Endothelial cell (in vitro differentiated cells): ENCODE results near the gene GNG4. TPM values are rescaled to one million over a fixed set of nuclear protein-coding genes. Genes with fewer than 3 reads are reported as not detected.
"Not testable (repeated sequence)": the region's sequence is repeated elsewhere in the genome, so short reads cannot be mapped to it uniquely, and the experiment has no call there.

ENCODE experiments used
- DNase-seq: peaks from one replicate; pipeline ENCODE4 v3.0.0; 2021; ENCODE audit warnings: low spot score
- H3K27ac Mint-ChIP-seq: one replicate; pipeline ENCODE4 v1.8.0; 2021; ENCODE audit warnings: mixed read lengths, inconsistent platforms; ENCODE audit not compliant: unreplicated experiment
- H3K27me3 Mint-ChIP-seq: one replicate; pipeline ENCODE4 v1.8.0; 2021; ENCODE audit warnings: mild to moderate bottlenecking, moderate library complexity, mixed read lengths, inconsistent platforms; ENCODE audit not compliant: unreplicated experiment
- H3K36me3 Mint-ChIP-seq: one replicate; pipeline ENCODE4 v1.8.0; 2021; ENCODE audit warnings: mild to moderate bottlenecking, low read depth, mixed read lengths, inconsistent platforms; ENCODE audit not compliant: unreplicated experiment
- H3K4me1 Mint-ChIP-seq: one replicate; pipeline ENCODE4 v1.8.0; 2021; ENCODE audit warnings: mild to moderate bottlenecking, mixed read lengths, inconsistent platforms; ENCODE audit not compliant: unreplicated experiment
- H3K4me3 Mint-ChIP-seq: one replicate; pipeline ENCODE4 v1.8.0; 2021; ENCODE audit warnings: mild to moderate bottlenecking, mixed read lengths, inconsistent platforms; ENCODE audit not compliant: unreplicated experiment
- H3K9me3 Mint-ChIP-seq: one replicate; pipeline ENCODE4 v1.8.0; 2021; ENCODE audit warnings: mixed read lengths, inconsistent platforms; ENCODE audit not compliant: unreplicated experiment
- total RNA-seq: library from RNA; stranded (reverse); fragmentation: NEBNext Ultra II Directional; extraction: Animal tissue kit (Norgen Biotek cat#: 25700); gene quantifications from one replicate; pipeline ENCODE4 v1.2.1, GENCODE V29; 2021; ENCODE audit not compliant: unreplicated experiment
- TF ChIP-seq, protein P1 (sequence below): fragments of 200-600 bp; sonication (generic); IDR thresholded peaks from one replicate; pipeline ENCODE4 v1.5.0; 2021; ENCODE audit warnings: antibody characterized with exemption; ENCODE audit not compliant: unreplicated experiment

The GNG4 gene
- total RNA-seq, 1 donor from 2014 or later: 1.8 TPM

DNA sequence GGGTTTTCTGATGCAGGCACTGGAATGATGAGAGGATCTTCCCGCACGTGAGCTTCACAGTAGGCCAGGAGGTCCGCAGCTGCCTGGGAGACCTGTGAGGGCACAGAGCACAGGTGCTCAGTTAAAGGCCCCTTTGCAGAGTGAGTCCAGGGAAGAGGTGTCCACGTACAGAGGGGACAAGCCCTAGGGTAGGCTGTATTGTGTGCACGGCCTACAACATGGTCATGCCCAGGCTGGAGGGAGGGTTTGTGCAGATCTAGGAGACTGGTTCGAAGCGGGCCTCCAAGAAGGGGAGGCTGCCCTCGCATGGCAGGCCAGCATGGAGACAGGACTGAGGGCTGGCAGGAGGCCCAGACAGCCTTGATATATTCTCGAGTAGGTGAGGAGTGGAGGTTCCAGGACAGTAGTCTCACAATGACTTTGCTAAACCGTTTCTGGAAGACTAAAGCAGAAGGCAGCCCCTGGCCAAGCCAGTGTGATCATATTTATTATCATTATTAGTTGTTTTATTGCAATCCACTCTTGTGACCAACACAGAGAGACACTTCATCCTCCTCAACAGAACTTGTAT lies 97.4 kb downstream of the GNG4 start:
- Mint-ChIP-seq H3K4me3 (no peak overlapping the region), H3K36me3 (no peaks in the 10 kb centered on the region), H3K9me3 (no peaks in the 10 kb centered on the region), H3K4me1 (peaks cover 3% of the 10 kb centered on the region), H3K27me3 (peaks cover 3% of the 10 kb centered on the region), H3K27ac (no peak overlapping the region)
- TF ChIP-seq, protein P1, sequence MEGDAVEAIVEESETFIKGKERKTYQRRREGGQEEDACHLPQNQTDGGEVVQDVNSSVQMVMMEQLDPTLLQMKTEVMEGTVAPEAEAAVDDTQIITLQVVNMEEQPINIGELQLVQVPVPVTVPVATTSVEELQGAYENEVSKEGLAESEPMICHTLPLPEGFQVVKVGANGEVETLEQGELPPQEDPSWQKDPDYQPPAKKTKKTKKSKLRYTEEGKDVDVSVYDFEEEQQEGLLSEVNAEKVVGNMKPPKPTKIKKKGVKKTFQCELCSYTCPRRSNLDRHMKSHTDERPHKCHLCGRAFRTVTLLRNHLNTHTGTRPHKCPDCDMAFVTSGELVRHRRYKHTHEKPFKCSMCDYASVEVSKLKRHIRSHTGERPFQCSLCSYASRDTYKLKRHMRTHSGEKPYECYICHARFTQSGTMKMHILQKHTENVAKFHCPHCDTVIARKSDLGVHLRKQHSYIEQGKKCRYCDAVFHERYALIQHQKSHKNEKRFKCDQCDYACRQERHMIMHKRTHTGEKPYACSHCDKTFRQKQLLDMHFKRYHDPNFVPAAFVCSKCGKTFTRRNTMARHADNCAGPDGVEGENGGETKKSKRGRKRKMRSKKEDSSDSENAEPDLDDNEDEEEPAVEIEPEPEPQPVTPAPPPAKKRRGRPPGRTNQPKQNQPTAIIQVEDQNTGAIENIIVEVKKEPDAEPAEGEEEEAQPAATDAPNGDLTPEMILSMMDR: no peak
- DNase-seq: no peak

DNA sequence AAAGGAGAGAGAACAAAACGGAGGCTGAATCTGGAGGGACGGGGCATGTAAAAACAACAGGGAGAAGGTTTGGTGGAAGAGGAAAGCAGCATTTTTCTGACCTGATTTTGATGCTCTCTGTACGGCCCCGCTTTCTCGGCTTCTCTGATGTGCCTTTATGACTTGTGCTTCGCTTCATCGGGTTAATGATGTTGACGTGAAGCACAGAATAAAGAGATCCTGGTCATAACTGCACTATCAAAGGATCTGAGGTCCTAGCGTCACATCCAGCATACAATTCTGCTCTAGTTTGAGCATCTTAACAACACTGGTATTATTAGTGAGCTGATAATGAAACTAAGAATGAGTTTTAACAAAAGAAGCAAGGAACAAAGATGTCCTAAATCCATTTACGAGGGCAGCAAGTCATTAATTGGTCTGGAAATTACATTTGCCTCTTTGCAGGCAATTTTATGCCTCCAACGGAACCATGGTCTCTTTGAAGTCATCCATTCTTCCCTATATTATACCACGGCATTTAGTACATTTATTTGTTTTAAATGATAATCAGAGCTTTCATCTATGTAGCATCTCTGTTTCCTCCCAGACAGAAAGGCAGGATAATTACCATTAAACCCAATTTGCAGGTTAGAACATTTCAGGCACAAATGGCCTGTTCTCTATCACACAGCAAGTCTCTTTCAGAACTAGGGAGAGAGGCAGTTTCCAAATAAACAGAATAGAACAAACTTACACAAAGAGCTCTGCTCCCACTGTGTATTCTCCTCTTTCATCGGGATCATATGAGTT lies 100.0 kb downstream of the GNG4 start:
- Mint-ChIP-seq H3K4me1 (peaks cover 3% of the 10 kb centered on the region), H3K9me3 (no peaks in the 10 kb centered on the region), H3K27ac (no peak overlapping the region), H3K27me3 (peaks cover 3% of the 10 kb centered on the region), H3K36me3 (no peaks in the 10 kb centered on the region), H3K4me3 (no peak overlapping the region)
- no peak for DNase-seq
- TF ChIP-seq, protein P1: no peak

DNA sequence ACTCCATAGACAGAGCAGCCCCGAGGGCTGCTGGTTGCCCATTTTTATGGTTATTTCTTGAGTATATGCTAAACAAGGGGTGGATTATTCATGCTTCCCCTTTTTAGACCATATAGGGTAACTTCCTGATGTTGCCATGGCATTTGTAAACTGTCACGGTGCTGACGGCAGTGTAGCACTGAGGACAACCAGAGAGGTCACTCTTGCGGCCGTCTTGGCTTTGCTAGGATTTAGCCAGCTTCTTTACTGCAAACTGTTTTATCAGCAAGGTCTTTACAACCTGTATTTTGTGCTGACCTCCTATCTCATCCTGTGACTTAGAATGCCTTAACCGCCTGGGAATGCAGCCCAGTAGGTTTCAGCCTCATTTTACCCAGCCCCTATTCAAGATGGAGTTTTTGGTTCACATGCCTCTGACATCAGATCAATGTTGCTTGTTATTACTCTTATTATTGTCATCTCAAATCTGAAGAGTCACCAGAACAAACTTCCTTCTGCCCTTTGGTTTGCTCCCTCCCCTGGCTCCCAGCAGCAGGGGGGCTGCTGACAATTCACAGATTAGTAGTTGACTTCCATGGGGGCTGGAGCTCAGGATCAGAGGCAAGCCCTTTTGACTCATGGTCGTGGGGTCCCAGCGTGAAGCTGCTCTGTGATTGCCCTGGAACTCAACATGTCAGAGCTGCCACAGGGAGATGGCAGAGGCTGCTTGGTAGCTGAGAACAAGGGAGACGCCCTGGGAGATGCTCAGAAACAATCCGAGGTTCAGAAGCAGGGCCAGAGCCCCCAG lies 103.0 kb downstream of the GNG4 start:
- H3K36me3 Mint-ChIP-seq, H3K9me3 Mint-ChIP-seq, H3K27me3 Mint-ChIP-seq, H3K27ac Mint-ChIP-seq, H3K4me1 Mint-ChIP-seq, DNase-seq, H3K4me3 Mint-ChIP-seq: not testable (repeated sequence)

DNA sequence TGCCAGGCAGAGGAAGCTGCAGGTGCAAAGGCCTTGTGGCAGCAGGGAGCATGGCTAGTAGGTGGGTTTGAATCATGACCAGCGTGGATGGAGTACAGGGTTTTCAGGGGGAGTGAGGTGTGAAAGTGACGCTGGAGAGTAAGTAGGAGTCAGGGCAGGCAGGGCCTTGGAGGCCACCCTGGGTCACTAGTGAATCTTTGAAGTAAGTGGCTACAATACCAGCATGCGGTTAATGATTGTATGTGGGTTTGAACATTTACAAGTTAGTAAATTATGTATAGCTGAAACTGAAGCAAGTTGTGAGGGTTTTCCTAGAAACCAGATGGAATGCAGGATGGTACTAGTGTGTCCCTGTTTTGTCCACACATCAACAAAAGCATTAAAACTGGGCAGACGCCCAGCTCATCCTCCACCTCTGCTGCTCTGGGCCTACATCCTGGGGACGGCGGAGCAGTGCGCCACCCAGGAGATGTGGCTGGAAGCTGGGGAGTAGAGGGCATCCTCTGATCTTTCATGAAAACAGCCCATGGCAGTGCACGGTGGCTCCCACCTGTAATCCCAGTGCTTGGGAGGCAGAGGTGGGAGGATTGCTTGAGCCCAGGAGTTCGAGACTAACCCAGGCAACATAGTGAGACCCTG lies 104.2 kb downstream of the GNG4 start:
- H3K4me1 Mint-ChIP-seq: peaks cover 3% of the 10 kb centered on the region
- H3K36me3 Mint-ChIP-seq: no peaks in the 10 kb centered on the region
- no peak overlapping the region for H3K27ac Mint-ChIP-seq
- peaks cover 3% of the 10 kb centered on the region for H3K27me3 Mint-ChIP-seq
- DNase-seq: no peak
- TF ChIP-seq, protein P1: no peak
- H3K9me3 Mint-ChIP-seq: no peaks in the 10 kb centered on the region
- no peak overlapping the region for H3K4me3 Mint-ChIP-seq

DNA sequence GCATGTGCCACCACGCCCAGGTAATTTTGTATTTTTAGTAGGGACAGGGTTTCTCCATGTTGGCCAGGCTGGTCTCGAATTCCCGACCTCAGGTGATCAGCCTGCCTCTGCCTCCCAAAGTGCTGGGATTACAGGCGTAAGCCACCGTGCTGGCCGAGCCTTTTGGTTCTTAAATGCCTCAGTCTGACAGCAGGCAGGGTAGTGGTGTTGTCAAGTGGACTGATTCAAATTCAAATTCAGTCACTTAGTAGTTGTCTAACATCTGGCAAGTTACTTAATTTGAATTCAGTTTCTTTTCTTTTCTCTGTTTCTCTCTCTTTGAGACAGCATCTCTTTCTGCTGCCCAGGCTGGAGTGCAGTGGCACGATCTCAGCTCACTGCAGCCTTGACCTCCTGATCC lies 106.7 kb downstream of the GNG4 start:
- H3K27ac Mint-ChIP-seq, H3K4me1 Mint-ChIP-seq, H3K9me3 Mint-ChIP-seq, DNase-seq, H3K36me3 Mint-ChIP-seq, H3K27me3 Mint-ChIP-seq, H3K4me3 Mint-ChIP-seq: not testable (repeated sequence)
